GM21786 (cell line): Measurements from ENCODE around the gene TEKT3.

Experiments used
- ATAC-seq: cut with Tn5 transposase; IDR thresholded peaks from one replicate; pipeline ENCODE4 v1.9.1; 2021; ENCODE audit not compliant: unreplicated experiment

TEKT3 gene

DNA sequence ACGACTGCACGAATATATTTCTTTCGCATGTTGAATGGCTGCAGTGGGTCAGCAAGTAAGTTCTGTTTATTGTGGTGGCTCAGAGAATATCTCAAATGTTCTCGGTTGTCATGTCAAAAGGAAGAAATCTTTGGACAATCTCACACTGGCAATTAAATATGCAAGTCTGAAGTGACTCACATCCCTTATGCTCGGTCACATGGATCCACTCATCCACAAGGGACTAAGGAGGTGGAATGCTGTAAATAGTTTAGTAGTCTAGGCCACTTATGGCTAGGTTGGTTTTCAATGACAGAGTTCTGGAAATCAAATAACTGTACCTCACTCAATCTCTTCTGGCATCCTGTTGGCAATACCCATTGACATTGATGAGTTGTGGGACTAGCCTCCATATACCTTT, 43.2 kb downstream of the TEKT3 start:
- no peak for ATAC-seq

DNA sequence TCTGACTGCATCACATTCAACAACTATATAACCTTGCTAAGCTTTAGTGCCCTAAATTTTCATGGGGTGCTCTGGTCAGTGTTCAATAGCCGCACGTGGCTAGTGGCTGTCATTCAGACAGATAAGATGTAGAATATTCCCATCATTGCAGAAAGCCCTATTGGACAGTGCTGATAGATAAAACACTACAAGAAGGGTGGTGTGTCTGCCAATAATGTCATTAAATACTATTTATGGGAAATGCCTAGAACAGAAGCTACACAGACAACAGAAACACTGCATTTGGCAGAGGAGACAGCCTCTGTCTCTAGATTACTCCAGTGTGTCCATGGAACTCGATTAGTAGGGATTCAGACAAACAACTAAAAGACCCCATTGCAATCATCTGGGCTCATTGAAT, 47.8 kb downstream of the TEKT3 start:
- no peak for ATAC-seq

DNA sequence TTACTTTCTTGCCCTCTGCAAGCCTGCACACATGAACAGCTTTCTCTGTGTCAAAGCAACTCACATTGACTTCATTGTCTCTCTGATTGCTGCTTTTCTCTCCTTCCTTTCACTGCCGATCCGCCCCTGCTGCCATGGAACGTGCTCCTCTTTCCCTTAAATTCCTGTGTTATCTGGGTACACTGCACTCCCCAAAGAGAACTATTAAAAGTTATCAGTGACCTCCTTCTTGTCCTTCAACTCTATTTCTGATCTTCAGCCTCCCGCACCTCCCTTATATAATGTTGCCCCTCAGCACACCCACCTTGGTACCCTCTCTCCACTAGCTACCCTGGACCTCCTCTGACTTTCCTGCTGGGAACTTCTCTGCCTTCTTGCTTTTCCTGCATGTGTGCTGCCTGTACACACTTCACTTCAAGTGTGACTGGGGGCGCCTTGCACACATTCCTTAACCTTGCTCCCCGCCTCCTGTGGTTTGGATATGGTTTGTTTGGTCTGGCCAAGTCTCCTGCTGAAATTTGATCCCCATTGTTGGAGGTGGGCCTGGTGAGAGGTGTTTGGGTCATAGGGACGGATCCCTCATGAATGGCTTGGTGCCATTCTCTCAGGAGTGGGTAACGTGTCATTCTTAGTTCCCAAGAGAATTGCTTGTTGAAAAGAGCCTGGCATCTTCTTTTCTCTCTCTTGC, 49.6 kb downstream of the TEKT3 start:
- no peak for ATAC-seq

GRCh38 chr17:15290605-15291004, 50.8 kb downstream of the TEKT3 start:
- no peak for ATAC-seq

- no peak for ATAC-seq
These were observed 51.9 kb downstream of the TEKT3 start for GRCh38 chr17:15289285-15290183.

GRCh38 chr17:15288859-15289258, 52.5 kb downstream of the TEKT3 start:
- ATAC-seq = no peak

DNA sequence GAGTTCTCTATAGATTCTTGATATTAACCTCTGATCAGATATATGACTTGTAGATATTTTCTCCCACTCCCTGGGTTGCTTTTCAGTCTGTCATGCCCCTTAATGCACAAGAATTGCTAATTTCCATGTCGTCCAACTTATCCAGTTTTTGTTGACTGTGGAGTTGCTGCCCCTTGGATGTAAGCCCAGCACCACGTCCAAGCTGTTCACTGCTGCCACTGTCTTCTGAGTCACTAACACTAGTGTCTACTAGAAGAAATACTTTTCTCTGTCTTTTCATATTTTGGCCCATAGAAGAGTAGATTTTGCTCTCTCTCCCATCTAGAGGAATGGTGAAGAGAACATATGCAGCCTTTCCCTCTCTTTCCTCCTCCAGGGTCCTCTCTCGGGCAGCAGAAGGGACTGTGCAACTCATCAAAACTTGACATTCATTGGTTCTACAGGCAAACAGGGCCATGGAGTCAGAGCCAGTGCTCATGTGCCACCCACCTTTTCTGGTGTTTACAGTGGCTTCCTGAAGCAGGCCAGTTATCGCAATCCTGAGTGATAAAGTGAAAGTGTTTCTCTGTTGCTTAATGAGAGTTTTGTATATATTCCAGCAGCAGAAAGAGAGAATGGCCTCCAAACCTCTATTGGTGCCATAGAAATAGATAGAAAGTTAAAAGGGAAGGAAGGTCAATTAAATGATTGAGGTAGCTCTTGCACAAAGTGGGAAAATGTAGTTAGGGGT, 53.7 kb downstream of the TEKT3 start:
- no peak for ATAC-seq

DNA sequence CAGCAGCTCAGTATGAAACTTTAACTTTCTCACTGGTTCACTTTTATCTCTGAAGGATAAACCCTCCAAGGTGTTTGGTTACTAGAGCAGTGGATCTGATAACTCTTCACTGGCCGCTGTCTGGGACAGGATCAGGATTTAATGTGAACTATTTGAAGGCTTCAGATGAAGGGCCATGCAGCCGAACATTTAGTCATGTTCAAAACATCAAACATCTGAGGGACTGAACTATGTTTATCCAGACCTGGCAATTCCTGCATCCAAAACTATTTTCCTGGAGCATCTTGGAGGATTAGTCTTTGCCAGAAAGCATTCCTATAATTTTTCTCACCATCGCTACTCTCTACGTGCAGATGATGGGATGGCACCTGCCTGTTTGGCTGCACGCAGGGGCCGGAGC, 55.9 kb downstream of the TEKT3 start:
- no peak for ATAC-seq

GRCh38 chr17:15284537-15284936, 56.9 kb downstream of the TEKT3 start:
- no peak for ATAC-seq

GRCh38 chr17:15284107-15284506, 57.3 kb downstream of the TEKT3 start:
- no peak for ATAC-seq

DNA sequence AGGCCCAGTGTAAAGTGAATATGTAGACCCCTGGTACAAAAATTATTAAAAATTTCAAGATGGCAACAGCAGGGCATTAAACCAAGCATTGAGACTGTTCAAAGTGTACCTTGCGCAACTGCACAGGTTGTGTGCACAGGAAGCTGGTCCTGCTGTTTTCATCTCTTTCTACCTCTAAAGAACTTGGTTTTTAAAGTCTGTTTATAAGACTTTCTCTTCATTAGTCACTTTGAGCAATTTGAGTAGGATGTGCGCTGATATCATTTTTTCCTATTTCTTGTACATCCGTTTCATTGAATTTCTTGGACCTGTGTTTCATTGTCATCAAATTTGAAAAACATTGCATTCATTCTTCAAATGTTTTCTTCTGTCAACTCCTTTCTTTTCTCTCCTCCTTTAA, 59.5 kb downstream of the TEKT3 start:
- ATAC-seq = no peak

DNA sequence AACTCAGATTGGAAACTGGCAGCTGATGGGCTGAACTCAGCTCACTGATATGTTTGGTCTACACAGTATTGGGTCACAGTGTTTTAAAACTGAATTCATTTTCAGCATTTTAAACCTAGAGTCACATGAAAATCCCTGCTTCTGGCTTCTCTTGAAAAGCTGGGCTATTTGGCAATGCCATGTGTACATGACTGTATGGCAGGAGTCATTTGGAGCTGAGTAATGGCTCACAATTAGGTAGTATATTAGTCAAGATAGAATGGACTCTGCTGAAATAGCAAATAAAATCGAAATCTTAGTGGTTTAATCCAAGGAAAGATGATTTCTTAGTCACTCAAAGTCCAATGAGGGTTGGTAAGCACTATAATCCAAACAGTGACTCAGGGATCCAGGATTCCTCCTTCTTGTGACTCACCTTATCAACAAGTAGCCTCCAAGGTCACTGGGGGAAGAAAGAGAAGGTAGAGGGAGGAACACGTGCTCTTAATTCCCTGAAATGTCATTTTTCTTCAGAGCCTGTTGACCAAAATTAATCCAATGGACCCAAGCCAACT, 62.4 kb downstream of the TEKT3 start:
- ATAC-seq = no peak

GRCh38 chr17:15278380-15278779, 63.0 kb downstream of the TEKT3 start:
- ATAC-seq = no peak

GRCh38 chr17:15274017-15274416, 67.4 kb downstream of the TEKT3 start:
- no peak for ATAC-seq

- ATAC-seq = no peak
These were observed 68.1 kb downstream of the TEKT3 start for GRCh38 chr17:15273141-15273793.

DNA sequence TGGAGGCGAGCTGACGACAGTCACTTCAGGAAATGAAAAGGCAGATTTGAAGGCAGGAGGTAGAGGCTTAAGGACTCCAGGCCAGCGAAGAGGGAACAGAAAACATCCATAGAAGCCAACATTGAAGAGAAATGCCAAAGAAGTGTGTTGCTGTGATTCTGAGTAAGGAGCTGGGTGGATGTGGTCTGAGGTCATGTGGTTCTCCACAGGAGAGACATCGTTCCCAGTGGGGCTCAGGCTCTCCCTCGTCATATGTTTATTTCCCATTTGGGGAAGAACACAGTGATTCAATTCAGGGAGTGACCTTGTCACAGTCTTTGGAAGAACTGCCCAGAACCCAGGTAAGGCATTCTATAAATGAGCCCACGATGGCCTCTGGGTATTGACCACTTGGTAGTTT, 69.7 kb downstream of the TEKT3 start:
- no peak for ATAC-seq

- no peak for ATAC-seq
These were observed 70.6 kb downstream of the TEKT3 start for GRCh38 chr17:15270628-15271381.

GRCh38 chr17:15269780-15270089, 71.7 kb downstream of the TEKT3 start:
- ATAC-seq = no peak

DNA sequence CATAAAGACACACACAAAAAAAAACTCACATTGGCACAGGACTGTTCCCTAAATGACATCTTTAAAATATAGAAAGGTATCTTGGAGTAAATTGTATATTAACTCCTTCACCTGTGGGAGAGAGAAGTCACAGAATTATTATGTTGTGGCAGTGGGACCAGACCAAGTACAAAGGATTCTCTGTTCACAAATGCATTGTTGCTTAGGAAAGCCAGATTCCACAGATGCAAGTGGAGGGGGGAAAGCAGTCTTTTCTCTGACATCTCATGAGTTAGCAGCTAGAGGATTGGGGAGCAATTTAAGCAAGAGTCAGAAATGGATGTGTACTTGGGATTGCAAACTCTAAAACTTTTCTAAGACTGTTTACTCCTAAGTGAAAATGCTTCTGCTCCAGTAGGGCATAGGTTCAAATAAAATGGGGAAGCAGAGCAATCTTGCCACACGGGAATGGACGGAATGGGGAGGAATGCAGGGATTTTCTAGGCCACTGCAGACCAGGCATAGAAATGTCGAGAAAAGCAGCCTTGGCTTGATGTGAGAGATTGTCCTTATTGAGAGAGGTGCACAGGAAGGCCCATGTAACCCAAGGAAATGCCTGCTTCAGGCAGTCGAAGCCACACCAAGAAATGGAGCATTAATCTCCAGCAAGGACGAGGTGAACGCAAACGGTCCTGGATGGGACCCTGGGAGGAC, 72.2 kb downstream of the TEKT3 start:
- no peak for ATAC-seq

DNA sequence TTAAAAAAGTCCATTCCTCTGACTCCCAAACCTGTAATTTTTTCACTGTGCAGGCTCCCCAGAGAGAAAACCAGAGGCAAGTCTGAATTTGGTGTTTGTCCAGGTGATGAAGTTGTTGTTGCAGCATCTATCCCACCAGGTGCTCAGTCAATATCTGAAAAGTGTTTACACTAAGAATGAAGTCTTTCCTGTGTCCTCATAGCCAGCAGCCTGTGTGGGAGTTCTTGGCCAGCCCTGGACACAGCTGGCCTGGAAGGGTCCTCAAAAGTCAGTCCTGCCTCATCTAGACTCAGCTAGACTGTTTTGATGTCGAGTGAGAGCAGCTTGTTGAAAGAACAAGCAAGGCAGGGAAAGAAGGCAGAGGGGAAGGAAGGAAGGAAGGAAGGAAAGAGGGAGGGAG, 72.9 kb downstream of the TEKT3 start:
- ATAC-seq = no peak
